Sigmoid colon (tissue), 4 donors: ENCODE measurements around the gene HHAT.

Source experiments
- CTCF ChIP-seq, 4 experiments: fragments of 450-650 bp in 3 of 4; fragments of 200-600 bp in 1 of 4; IDR thresholded peaks; one replicate each; pipeline ENCODE4 v1.5.1; 2016 to 2019; ENCODE audit warnings: antibody characterized with exemption in 4 of 4, mild to moderate bottlenecking in 3 of 4, moderate library complexity in 2 of 4
- POLR2A ChIP-seq, 2 donors: fragments of 450-650 bp; IDR thresholded peaks; one replicate each; pipeline ENCODE4 v1.6.1; 2016; ENCODE audit warnings: antibody characterized with exemption in 2 of 2, mild to moderate bottlenecking in 2 of 2, moderate library complexity in 2 of 2
- POLR2AphosphoS5 ChIP-seq, 4 donors: sonication (generic); formaldehyde crosslinking; IDR thresholded peaks; one replicate each; pipeline ENCODE4 v1.6.1; 2017; ENCODE audit warnings: antibody characterized with exemption in 4 of 4

GRCh38 chr1:210437111-210437510 is 108.4 kb downstream of the HHAT start:
- no peak for TF ChIP-seq POLR2AphosphoS5 (IDR thresholded peaks at IDR 0.05)
- no peak for TF ChIP-seq CTCF (IDR thresholded peaks at IDR 0.05)
- no peak for TF ChIP-seq POLR2A (IDR thresholded peaks at IDR 0.05)
